Retinal pigment epithelial cell (primary cell): Measurements from ENCODE around the gene FBLN1.

ENCODE experiments used
- DNase-seq: peaks from one replicate; pipeline ENCODE4 v3.0.0-alpha.2; 2010; ENCODE audit warnings: low read depth
- H3K4me3 ChIP-seq: 2 replicates; pipeline ENCODE4 v1.5.1; 2011; ENCODE audit warnings: mild to moderate bottlenecking, low read length, control low read depth, moderate library complexity
- CTCF ChIP-seq: conservative IDR thresholded peaks from 2 replicates; pipeline ENCODE4 v1.5.1; 2011; ENCODE audit warnings: low read depth, low read length, control low read depth, inconsistent platforms

FBLN1 gene

GRCh38 chr22:45581549-45582080, 78.9 kb downstream of the FBLN1 start:
- no peak for DNase-seq
- H3K4me3 ChIP-seq, result no peak overlapping the region
- TF ChIP-seq CTCF, result no peak

DNA sequence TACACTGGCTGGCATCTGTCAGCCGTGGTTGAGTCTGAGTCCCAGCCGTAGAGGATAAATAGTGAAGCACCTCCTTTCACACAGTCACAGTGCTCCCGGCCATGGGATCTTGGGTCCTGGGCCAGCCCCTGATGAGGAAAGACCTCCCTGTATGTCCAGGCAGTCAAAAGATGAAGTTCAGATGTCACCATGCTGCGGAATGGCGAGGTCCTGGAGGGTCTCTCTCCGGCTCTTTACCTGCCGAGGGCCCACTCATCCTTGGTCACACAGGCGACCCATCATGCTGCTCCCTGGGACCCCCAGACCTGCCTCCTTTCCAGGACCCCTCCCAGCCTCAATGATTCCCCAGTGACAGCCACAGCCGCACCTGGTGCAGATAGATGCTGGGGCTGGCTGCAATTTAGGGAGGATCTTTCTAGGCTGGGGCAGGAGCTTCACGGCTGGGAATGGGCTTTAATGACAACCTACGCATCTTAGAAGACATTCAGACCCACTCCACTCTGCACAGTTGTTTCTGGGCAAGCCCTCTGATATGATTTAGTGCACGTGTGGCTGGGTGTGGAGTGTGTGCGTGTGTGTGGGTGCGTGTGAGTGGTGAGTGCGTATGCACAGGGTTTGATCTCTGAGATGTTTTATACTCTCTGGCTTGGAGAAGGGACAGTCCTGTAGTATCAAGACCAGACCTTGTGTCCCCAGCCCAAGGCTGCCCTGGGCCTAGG, 79.7 kb downstream of the FBLN1 start:
- TF ChIP-seq CTCF, result no peak
- H3K4me3 ChIP-seq, result no peak overlapping the region
- DNase-seq, result no peak

GRCh38 chr22:45582955-45583320, 80.3 kb downstream of the FBLN1 start:
- no peak for DNase-seq
- TF ChIP-seq CTCF, result no peak
- no peak overlapping the region for H3K4me3 ChIP-seq

DNA sequence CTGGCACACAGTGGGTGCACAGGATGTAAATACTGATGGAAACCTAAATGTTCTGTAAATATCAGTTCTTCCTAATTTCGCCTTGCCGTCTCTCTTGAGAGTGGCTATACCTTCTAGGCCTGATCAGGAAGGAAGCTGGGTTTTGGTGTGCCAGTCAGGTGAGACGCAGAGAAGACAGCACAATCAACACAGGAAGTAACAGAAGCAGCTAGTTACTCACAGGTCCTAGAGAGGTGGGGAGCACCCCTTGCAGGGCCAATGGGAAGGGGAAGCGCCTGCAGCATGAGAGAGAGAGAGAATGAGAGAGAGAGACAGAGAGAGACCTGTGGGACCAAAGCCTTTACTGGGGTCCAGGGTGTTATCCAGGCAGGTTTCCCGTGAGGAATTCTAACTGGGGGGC, 80.8 kb downstream of the FBLN1 start:
- TF ChIP-seq CTCF, result no peak
- no peak for DNase-seq
- H3K4me3 ChIP-seq, result no peak overlapping the region

DNA sequence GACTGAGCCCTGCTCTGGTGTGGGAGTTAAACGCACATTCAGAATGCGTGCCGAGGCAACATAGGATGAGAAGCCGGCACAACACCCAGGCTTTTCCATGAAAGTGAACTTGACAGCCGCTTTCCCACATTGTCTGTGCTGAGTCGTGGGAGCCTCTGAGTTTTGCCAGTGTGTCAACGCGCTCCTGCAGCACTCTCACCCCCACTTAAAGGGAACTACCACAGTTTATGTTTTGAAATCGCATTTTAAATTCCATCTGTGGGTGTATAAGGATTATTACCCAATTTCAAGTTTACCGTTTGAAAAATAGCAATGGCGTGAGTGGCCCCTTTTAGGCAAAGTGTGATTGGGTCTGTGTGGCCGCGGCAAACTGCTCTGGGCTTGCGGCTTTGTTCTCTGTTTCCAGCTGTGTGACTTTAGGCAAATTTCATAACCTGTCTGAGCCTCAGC, 81.5 kb downstream of the FBLN1 start:
- DNase-seq, result no peak
- H3K4me3 ChIP-seq, result no peak overlapping the region

GRCh38 chr22:45584621-45585436, 82.1 kb downstream of the FBLN1 start:
- TF ChIP-seq CTCF, result no peak
- no peak overlapping the region for H3K4me3 ChIP-seq
- DNase-seq, result no peak

More for the DNA sequence above, 81.5 kb downstream of the FBLN1 start:
- TF ChIP-seq CTCF, result no peak

GRCh38 chr22:45585437-45585755, 82.7 kb downstream of the FBLN1 start:
- no peak for TF ChIP-seq CTCF
- no peak for DNase-seq
- no peak overlapping the region for H3K4me3 ChIP-seq
